Fibroblast of gingiva (primary cell): ENCODE data around the gene TSNAX.

Source experiments
- DNase-seq: peaks from one replicate; pipeline ENCODE4 v3.0.0-alpha.2; 2011; ENCODE audit warnings: low read depth

TSNAX gene

DNA sequence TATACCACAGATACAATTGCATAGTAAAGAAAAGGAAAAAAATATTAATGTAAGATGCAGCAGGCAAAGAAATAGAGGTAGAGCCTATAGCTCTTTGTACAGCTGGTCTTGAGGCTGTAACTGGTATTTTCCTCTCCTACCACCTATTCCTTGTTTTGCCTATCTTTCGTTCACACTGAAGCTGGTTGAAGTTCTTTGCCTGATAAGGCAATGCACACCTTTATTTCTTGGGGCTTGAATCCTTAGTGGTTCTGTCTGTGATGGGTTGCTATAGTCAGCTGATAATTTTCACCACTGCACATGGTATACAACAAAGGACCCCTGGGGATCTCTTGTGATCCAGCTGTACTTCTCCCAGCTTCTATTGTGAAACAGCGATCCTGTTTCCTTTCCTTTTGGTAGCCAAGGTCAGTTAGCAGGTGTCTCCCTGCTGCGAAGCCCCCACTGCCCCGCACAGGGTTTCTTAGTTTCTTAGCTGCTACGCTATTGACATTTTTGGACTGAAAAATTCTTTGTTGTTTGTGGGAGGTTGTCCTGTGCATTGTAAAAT, 9.9 kb upstream of the TSNAX start:
- DNase-seq: no peak

DNA sequence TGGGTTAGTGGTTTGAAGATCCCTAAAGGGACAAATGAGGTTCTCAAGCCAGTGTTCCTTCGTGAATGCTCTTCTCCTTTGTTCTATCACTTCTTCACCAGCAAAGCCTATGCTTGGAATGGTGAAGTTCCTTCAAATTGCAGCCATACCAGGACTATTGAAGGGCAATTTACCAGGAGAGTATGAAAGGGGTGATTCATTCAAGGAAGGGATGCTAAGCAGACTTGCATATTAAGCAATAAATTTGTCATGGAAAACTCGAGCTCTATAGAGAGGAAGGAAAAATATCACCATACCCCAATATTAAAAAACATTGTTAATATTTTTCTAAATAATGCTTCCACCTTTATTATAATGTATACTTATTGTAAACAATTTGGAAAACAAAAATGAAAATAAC, 9.3 kb upstream of the TSNAX start:
- DNase-seq: no peak

DNA sequence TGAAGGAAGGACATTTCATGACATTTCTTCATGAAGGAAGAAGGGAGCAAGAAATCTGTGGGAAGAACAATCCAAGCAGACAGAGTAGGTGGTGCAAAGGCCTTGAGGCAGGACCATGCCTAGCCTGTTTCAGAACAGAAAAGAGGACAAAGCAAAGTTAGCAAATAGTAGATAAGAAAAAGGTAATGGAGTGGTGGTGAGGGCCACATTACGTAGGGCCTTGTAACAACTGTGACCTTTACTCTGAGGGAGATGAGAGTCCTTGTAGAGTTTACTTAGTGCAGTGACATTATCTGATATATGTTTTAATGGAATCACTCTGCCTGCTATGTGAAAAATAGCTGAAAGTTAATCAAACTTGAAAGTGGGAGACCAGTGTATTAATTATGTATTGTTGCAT, 6.4 kb upstream of the TSNAX start:
- no peak for DNase-seq

DNA sequence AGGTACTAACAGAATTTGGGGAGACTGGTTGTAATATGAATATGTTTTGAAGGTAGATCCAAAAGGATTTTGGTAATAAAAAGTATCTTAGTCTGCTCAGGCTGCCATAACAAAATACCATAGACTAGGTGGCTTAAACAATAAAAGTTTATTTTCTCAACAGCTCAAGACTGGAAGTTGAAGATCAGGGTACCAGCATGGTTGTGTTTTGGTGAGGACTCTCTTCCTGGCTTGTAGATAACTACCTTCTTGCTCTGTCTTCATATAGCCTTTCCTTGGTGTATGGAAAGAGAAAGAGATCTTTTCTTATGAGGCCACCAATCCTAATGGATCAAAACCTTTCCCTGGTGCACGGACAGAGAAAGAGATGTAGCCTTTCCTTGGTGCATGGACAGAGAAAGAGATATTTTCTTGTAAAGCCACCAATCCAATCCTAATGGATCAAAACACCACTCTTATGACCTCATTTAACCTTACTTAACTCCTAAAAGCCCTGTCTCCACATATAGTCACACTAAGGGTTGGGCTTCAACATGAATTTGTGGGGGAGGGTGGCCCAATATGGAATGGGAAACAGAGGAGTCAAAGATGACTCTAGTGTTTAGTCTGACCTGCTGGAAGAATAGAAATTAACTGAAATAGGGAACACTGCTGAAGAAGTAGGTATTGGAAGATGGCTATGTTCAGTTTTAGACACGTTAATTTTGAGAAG, 5.4 kb upstream of the TSNAX start:
- DNase-seq: no peak

DNA sequence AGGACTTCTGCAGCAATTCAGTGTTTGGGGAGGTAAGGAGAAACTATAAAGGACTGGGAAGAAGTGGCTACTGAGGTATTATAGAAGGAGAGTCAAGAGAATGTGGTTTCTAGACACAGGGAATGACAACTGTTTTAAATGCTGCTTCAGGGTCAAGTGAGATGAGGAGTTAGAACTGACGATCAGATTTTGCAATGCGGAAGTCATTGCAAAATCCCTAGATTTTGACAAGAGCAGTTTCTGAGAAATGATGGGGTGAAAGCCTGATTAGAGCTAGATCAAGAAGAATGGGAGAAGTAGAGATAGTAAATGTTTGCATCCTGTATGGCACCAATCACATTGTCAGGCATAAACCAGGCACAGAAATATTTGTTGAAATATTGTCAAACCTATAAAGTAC, 4.7 kb upstream of the TSNAX start:
- no peak for DNase-seq

DNA sequence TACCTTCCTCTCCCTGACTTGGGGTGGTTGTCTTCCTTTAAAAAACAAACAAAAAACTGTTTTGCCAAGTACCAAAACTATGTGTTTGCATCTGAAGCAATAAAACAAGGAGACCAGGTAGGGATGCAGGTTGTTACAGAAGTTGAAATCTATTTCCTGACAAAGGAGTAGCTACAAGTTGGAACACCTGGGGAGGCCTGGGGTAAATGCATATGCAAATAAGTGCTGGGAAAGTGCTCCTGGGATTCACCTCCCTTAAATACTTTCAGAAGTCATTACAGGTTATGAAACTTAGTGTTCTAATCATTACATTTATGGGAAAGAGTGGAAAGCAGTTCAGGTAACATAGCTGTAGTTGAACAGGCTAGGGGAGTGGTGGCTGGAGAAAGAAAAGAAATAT, 1.9 kb upstream of the TSNAX start:
- DNase-seq: no peak

DNA sequence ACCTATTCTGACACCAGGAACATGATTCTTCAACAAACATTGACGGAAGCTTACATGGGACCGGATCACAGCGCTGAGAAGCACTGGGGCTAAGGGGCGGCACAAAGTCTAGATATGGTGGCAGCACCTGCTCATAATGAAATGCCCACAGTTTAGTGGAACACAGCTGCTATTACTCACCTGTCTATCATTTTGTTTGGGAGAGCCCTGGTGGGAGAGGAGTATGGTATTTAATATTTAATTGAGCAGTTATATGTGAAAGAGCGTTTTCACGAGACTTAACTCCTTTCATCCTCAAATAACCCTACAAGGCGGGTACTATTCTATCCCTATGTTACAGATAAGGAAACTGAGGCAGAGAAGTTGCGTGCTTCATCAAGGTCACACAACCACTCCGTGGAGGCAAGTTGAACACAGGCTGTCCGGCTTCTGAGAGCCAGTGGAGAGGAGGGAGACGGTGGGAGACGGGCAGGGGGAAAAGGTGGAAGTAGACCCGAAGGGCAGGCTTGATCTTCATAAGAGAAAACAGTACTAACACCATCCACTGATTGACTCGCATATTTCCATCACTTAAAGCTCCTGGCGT, 790 bp upstream of the TSNAX start:
- no peak for DNase-seq

DNA sequence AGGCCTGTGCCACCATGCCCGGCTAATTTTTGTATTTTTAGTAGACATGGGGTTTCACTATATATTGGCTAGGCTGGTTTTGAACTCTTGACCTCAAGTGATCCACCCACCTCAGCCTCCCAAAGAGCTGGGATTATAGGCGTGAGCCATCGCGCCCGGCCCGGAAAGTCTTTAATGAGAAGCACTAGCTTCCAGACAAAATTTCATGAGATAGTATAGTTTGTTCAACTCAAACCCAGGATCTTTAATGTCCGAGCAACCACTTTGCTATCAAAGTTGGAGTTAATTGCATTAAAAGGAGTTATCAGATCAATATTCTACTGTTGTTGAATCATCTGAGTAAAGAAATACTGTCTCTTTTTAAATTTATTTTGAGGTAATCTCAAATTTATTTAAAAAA, 4.8 kb downstream of the TSNAX start:
- DNase-seq: no peak

DNA sequence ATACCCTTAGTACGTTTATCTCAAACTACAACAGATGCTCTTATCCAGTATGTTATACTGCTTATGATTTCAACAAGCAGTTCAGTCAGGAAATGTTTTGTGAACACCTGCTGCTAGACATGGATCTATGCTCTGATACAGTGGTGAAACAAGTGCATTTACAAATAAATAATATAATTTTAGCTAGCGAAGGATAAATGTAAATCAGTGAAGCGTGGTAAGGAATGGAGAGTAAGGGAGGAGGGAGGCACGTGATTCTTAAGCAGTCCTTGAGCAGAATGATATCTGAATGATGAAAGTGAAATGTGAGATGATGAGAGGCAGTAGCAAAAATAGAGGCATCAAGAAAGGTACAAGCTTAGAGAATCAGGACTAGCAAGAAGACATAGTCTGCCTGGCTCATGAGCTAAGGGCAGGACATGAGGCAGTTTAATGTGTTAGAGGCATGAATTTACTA, 6.3 kb downstream of the TSNAX start:
- no peak for DNase-seq

DNA sequence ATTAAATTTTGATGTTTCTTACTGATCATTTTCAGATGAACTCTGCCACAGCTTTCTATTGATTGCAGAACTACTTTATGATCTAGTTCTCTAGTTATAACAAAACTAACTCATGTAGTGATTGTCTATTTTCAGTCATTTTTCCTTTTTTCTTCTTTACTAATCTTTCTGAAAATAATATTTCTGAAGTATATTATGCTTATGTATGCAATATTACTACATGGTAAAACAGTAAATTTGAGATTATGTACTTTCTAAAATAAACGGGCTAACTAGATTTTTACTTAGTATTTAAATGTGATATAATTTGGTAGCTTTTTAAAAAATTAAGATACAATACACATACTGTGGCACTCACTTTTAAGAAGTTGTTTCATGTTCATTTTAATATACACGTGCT, 7.6 kb downstream of the TSNAX start:
- DNase-seq: no peak

DNA sequence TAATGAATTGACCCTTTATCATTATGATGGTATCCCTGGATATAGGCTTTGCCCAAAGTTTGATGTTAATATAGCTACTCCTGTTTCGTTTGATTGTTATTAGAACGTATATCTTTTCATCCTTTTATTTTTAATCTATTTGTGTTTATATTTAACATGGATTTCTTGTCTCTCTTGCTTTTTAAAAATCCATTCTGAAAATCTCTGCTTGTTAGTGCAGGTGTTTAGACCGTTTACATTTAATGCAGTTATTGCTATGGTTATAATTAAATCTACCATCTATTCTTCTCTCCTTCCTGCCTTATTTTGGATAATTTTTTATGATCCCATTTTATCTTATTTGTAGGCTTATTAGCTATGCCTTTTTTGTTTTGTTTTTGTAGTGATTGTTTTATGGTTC, 12.4 kb downstream of the TSNAX start:
- DNase-seq: no peak

DNA sequence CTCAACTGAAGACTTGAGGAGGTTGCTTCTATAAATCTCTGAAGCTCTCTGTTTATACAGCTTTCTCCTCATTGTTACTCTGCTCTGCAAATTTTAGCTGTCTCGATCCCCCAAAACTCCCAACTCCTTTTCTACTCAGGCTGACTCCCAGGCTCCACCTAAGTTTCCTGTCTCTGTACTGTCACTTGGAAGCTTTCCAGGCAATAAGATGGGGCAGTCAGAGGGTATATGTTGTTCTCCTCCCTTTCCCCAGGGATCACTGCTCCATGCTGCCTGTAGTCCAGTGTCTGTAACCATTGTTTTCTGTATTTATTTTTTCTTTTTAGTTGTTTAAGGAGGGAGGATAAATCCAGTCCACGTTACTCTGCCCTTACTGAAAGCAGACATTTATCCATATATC, 13.4 kb downstream of the TSNAX start:
- DNase-seq: no peak

DNA sequence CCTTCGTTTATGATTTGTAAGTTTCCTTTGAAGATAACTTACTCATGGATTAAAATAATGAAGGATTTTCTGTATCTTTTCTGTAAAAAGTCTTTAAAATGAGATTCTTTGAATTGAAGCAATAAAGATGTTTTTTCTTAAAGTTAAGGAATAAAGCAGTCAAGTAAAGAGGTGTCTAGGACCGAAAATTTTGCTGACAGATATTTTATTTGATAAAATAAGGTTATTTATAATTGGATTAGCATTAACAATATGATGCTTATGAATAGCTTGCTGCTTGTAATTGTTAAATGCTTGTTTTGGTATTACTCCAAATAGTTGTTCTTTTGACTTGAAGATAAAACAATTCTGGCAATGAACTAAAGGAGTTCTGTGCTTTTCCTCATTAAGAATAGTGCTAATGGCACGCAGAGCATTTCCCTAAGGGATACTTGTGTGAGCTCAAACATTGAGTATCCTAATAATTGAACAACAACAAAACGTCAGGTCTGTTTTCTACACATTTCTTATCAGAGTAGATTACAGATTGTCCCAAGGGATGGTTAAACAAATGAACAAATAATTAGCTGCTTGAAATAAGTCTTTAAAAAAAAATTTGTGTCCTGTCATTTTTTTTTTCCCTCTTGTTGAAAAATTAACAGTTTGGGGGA, 16.6 kb downstream of the TSNAX start:
- no peak for DNase-seq

DNA sequence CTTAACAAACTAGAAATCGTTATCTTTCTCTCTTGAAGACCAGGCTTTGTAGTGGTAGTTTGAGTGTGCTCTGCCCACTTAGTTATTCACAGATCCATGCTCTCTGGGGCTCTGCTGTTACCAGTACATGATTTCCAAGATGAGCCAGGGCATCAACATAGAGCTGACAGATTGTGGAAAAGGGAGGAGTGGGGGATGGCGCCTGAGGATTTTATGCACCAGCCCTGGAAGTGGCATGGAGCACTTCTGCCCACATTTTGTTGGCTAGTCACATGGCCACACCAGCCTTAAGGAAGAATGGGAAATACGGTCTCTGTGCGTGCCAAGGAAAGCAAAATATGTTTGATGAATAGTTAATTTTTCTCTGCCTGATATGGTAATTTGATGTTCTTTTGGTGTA, 18.2 kb downstream of the TSNAX start:
- DNase-seq: no peak

DNA sequence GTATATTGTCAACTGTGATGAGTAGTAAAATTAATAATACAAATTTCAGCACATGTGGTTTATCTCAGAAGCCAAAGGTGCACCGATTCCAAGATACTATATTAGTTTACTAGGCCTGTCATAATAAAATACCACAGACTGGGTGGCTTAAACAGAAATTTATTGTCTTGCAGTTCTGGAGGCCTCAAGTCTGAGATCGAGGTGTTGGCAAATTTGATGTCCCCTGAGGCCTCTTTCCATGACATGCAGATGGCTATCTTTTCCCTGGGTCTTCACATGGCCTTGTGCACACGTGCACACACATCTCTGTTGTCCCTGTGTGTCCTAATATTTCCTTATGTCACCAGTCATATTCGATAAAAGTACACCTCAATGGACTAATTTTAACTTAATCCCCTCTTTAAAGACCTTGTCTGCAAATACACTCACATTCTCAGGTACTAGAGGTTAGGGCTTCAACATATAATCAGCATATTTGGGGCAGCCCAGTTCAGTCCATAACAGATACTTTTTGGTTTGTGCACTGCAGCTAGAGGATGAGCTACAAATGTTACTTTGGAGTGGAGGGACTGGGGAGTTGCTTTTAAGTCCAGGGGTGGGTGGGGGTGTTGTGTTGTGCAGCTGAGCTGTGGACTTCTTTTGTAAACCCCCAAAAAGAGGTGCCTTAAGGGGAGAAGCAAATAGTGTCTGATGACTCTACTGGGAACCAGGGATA, 21.4 kb downstream of the TSNAX start:
- no peak for DNase-seq

DNA sequence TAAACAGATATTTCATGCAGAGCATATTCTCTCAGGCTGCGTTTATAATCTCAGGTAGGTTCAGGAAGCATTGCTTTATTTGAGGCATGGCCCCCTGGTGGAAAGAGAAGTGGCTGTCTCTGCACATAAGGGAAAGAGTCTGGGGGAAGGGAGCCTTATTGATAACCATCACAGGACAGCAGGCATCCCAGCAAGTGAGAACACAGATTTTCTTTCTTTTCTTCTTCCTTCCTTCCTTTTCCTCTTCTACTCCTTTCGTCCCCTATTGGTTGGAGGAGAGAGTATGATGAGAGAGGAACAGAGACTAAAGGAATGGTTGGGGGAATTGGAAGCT, 21.9 kb downstream of the TSNAX start:
- DNase-seq: no peak

DNA sequence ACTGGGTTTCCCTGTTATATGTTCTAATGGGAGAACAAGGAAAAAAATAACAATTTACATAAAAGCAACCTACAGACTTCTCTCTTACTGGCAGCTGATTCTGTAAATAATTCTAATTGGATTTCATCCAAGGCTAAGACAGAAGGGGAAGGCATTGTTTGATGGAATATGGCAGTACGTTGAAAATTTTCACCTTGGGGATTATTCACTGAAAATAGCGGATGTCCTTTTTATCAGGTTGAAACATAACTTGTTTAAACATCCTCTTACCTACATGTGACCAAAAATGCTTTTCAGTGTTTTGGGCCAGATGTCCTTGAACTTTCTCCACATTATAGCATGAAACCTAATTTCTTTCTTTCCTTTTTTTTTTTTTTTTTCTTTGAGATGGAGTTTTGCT, 24.9 kb downstream of the TSNAX start:
- no peak for DNase-seq

DNA sequence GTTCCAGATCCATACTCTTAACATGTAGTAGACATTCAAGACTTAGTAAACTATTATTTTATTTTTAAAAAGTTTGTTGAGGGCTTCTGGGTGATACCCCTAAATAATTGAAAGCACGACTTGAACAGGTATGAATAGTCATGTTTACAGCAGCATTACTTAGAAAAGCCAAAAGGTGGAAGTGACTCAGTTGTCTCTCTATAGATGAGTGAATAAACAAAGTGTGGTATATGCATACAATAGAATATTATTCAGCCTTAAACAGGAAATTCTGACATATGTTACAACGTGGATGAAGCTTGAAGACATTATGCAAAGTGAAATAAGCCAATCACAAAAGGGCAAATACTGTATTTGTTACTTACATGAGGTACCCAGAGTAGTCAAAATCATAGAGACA, 26.5 kb downstream of the TSNAX start:
- no peak for DNase-seq

DNA sequence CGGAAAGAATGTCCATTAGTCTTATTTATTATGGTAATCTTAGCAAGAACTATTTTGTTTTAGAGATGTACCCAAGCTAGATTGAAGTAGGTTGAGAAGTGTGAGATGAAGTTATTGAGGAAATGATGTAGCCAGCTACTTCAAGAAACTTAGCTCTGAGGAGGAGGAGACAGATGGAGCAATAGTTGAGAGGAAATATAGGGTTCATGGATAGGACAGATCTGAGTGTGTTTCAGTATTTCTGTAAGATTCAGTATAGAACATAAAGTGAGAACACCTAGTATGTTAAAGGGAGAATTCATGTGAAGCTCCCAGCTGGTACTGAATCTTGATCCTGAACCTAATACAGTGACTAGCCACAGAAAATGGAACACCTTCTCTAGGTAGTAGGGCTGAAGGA, 28.9 kb downstream of the TSNAX start:
- DNase-seq: no peak

DNA sequence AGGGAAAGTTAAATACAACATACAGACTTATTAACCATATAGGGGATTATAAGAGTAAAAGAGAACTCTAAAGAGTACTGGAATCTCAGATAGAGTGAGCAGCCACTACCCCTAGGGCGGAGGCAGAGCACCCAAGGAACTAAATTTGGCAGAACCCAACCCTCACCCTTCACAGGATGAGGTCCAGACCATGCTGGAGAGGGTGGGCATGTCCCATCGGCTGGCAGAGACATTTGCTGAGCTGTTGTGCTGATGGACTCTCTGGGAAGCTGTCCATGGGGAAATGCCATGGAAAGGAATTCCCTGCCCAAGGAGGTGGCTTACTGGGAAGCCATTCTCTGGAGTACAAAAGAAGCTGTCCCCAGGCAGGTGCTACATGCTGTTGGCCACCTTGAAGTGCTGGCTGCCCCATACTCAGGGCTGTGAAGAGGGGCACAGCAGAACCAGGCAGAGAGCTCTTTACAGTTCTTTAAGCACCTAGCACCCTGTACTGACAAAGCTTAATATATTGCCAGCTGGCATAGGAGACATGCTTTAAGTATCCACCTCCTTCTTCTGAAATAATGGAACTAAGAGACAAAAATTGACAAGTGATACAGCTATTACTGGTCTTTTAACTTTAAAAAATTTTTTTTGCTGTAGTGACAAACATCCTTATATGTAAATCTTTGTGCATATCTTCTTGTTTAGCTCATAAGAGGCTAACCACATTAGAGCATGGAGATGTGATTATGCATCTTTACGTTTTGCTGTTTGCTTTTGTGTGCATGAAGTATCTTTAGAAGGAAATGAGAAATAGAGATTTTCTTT, 29.6 kb downstream of the TSNAX start:
- DNase-seq: no peak

DNA sequence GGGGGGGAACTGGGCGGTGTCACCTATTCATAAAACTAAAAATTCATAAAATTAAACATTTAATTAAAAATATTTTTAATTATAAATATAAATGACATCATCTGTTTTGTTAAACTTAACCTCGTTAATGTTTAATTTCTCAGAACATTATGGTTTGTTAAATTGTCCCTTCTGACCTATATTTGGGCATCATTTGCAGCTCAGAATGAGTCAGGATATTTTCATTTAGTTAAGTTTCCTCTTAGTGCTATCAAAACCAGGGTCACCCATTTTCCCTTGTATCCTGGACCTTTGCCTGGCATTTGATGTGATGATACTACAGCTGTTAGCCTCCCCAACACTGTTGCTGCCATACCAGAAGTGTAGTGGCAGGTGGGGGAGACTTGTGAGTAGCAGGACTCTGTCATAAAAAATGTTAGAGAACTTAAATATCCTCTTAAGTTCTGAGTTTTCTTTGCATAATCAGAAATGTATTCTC, 30.3 kb downstream of the TSNAX start:
- no peak for DNase-seq
